NAMALWA (cell line): Measurements from ENCODE around the gene OSGIN1.

Source experiments
- DNase-seq: peaks from one replicate; pipeline ENCODE4 v3.0.0-alpha.2; 2015; ENCODE audit warnings: low spot score

The OSGIN1 gene

DNA sequence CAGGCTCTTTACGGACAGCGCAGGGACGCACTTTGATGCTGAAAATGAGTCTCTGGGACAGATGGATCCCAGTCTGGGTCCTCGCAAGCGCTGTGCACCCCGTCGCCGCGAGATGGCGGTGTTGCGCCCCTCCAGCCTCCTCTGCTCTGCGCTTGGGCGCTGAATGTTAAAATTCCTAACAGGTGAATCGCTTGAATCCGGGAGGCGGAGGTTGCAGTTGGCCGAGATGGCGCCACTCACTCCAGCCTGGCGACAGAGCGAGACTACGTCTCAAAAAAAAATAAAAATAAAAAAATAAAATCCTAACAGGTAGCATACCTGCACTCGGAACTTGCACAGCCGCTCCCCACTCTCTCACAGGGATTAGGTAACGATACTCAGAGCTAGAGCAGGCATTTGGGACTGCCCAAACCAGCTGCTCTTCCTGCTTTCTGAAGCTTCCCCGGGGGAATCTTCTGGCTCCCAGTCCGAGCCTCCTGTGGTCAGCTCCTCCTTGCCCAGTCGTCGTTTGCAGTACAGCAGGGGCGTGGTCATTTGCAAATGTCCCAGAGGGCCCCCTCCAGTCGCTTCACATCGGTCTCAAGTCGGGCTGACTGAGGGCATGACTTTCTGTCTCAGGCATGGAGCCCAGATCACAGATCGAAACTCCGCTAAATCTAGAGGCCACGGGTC, 26.2 kb upstream of the OSGIN1 start:
- peak; percentile 51 for DNase-seq

- no peak for DNase-seq
These were observed 24.5 kb upstream of the OSGIN1 start for GRCh38 chr16:83928341-83929055.

DNA sequence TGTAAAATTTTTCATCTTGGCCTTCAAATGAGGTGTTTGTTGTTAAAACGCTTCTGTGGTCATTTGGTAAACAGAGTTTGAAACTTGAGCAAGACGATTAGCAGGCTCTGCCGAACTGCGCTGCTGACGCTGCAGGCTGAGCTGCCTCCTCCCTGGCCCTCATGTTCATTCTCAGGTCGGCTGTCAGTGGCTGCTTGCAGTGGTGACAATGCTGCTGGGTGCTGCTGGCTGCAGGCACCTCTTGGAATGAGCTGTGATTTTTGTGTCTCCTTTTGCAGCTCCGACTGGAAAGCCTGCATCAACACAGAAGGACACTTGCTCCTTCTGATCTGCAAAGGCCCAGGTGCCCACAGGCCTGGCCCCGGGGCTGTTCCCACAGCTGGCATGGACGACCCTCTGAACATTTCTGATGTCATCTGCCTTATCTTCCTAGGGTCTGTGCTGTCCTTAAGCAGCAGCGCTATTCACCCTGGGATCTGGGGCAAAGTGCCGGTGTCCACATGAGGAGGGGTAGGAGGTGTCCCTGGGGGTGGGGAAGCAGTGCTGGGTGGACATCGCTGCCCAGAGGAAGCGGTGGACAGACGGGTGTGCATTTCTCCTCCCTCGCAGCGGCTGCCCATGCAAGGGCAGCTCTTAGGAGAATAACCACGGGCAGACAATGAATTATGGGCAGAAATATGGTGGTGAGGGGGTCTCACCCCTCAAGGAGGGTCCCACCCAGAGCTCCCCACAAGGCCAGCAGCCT, 23.1 kb upstream of the OSGIN1 start:
- DNase-seq = no peak

DNA sequence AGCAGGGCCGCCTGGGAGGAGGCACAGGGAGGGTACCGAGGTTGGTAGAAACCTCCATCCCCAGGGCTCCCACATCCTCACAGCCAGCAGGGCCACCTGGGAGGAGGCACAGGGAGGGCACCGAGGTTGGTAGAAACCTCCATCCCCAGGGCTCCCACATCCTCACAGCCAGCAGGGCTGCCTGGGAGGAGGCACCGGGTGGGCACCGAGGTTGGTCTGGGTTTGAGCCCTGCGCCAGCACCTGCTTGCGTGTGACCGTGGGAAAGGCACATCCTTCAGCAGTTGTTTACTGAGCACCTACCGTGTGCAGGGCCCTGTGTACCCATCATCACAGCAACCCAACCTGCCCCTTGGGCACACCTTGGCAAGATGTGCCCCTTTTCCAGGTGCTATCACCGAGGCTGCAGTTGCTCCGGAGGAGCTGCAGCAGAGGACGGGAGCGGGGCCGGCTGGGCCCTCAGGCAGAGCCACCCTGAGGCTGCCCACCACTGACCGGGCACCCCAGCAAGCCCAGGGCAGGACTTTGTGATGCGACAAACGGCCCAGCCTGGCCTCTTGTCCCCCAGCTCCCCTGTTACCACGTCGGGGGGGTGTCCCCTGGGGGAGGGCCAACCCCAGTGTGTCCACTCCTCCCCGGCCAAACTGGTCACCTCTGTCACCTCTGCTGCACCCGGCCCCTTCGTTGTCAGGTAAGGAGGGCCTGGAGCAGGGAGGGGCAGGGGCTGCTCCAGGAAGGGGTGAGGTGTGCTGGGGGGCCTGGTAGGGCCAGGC, 22.1 kb upstream of the OSGIN1 start:
- no peak for DNase-seq

GRCh38 chr16:83931556-83931955, 21.5 kb upstream of the OSGIN1 start:
- DNase-seq = no peak

DNA sequence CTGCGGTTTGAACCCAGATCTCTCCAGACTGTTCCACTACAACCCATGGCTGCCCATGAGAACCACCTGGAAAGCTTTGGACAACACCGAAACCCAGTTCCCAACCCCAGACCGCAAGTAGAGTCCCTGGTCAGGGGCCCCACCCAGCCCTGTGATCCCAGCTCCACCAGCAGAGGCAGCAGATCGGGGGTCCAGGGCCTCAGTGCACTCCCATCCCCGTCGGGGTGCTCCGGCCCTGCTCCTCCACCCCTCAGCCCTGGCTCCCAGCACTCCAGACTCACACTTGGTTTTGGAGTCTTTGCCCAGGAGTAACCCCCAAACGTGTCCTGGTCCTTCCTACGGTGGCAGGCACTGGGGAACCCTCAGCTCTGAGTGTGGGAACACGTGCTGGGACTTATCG, 20.7 kb upstream of the OSGIN1 start:
- DNase-seq = no peak

GRCh38 chr16:83932955-83933673, 19.9 kb upstream of the OSGIN1 start:
- no peak for DNase-seq

- DNase-seq = no peak
These were observed 19.0 kb upstream of the OSGIN1 start for GRCh38 chr16:83933885-83934683.

GRCh38 chr16:83934684-83934977, 18.4 kb upstream of the OSGIN1 start:
- no peak for DNase-seq

- DNase-seq = no peak
These were observed 17.8 kb upstream of the OSGIN1 start for GRCh38 chr16:83935005-83935857.

DNA sequence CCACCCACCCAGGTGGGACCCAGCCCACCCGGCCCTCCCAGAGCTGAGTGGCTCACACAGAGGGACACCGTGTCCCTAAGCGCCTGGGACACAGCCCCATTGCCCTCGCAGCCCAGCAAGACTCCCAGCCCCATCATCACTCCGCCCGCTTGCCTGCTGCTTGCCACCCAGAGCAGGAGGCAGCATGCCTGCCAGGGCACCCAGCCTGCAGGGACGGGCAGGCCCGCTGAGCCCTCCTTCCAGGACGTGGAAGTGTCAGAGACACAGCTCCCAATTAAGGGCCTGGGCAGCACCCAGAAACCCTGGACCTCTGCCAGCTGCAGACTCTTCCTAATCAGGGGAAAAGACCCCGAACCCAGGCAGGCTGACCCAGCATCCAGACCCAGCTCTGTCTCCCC, 17.2 kb upstream of the OSGIN1 start:
- DNase-seq = no peak

DNA sequence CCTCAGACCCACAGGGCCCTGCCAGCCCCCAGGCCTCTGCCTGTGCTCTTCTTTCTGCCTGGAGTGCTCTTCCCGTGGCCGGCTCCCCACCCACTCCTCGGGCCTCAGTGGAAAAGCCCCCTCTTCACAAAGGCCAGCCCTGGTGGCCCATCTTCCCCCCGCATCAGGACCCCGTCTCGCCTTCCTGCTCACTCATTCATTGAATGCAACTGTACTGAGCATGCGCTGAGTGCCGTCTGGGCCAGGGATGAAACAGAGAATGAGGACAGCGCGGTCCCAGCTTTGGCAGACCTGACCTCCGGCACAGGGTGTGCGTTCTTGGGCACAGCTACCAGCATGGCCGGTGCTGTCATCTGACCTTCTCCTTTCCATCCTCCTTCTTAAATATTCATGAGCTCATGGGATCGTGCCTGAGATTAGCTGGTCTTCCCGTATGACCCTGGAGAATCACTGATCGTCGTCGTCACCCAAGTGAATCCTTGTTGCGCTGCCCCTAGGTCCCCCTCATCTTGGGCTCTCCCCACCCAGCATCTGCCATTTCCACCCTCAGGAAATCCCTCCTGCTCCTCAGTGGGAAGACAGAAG, 16.4 kb upstream of the OSGIN1 start:
- no peak for DNase-seq

- no peak for DNase-seq
These were observed 15.8 kb upstream of the OSGIN1 start for GRCh38 chr16:83937267-83937666.

- no peak for DNase-seq
These were observed 14.8 kb upstream of the OSGIN1 start for GRCh38 chr16:83937922-83938885.

DNA sequence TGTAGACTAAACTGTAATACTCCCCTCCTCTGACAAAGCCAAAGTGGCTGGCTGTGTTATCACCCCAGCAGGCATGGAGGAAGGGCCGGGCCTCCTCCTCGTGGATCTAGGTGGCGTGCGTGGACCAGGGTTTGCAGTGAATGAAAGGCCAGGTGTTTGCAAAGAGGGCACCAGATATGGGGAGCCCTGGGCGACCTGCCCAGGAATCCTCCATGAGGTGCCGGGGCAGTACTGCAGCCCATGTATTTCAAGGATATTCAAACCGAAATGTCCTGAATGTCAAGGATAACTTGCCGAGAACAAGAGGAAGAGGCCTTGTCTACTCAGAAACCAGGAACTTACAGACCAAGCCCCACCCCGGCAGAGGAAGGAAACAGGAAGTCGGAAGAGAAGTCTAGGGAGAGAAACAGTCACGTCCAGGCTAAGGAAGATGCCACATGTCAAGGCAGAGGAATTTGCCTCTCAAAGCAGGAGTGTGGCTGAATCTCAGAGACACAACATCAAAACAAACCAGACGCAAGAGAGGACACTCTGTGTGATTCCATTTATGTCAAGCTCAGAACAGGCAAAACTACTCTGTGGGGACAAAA, 13.7 kb upstream of the OSGIN1 start:
- DNase-seq = no peak

- no peak for DNase-seq
These were observed 12.9 kb upstream of the OSGIN1 start for GRCh38 chr16:83940119-83940518.

DNA sequence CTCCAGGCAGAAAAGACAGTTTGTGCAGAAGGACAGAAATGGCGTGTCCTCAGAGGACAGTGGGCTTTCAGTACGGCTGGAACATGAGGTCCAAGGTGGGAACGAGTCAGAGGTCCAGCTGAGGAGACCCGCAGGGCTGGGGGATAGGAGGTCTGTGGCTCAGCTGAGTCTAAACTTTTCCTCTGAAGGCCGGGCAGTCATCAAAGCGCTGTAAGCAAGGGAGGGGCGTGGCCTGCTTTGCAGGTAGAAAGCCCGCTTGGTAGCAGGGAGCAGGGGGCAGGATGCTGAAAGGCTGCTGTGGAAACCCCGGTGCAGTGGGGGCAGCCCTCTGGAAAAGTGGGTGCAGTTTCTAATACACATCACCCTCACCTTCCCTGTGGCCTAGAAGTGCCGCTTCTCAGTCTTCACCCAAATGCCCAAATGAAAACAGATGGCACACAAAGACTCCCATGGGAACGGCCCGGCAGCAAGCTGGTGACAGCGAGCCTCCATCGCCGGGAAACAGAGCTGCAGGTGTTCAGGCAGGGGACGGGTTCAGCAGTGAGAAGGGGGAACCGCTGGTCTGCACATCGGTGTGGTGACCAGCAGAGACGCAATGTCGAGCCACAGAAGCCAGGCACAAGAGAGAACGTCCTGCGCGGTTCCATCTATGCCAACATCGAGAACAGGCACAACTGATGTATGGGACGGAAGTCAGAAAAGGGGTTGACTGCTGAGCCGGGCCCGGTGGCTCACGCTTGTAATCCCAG, 12.2 kb upstream of the OSGIN1 start:
- no peak for DNase-seq
